Esophagus muscularis mucosa (tissue), 3 donors: ENCODE results near the gene SLC48A1.

Source experiments
- CTCF ChIP-seq, 3 experiments: fragments of 200-600 bp in 2 of 3; fragments of 450-650 bp in 1 of 3; sonication (generic) in 2 of 3; IDR thresholded peaks; one replicate each; pipeline ENCODE4 v1.5.1; 2017 to 2019; ENCODE audit warnings: antibody characterized with exemption in 3 of 3, mild to moderate bottlenecking in 2 of 3, moderate library complexity in 1 of 3
- EP300 ChIP-seq: sonication (generic); formaldehyde crosslinking; IDR thresholded peaks from one replicate; pipeline ENCODE4 v1.6.1; 2017; ENCODE audit warnings: antibody characterized with exemption

- no peak for TF ChIP-seq CTCF (IDR thresholded peaks at IDR 0.05)
- no peak for TF ChIP-seq EP300
These were observed 47.8 kb upstream of the SLC48A1 start, which contains the start of gene ENDOU for GRCh38 chr12:47725091-47725772.
